Dendritic cell treated with granulocyte-macrophage colony-stimulating factor and Interleukin-4, amounts not matched to agents 40 ng/mL and 50 ng/mL, for 4 days (primary cell): Measurements from ENCODE around the gene MAG.
"Not testable (repeated sequence)": the region's sequence is repeated elsewhere in the genome, so short reads cannot be mapped to it uniquely, and the experiment has no call there.

ENCODE experiments used
- H3K27ac Mint-ChIP-seq: one replicate; pipeline ENCODE4 v1.8.0; 2022; ENCODE audit warnings: mild to moderate bottlenecking, mixed read lengths
- H3K27me3 Mint-ChIP-seq: one replicate; pipeline ENCODE4 v1.8.0; 2022; ENCODE audit warnings: mild to moderate bottlenecking, mixed read lengths
- H3K36me3 Mint-ChIP-seq: one replicate; pipeline ENCODE4 v1.8.0; 2022; ENCODE audit warnings: low read depth, mixed read lengths
- H3K4me1 Mint-ChIP-seq: one replicate; pipeline ENCODE4 v1.8.0; 2022; ENCODE audit warnings: low read depth, mixed read lengths
- H3K4me3 Mint-ChIP-seq: one replicate; pipeline ENCODE4 v1.8.0; 2022; ENCODE audit warnings: mild to moderate bottlenecking, moderate library complexity, mixed read lengths
- H3K9me3 Mint-ChIP-seq: one replicate; pipeline ENCODE4 v1.8.0; 2022; ENCODE audit warnings: mixed read lengths
- intact Hi-C: fragments of 100-400 bp; cut with micrococcal nuclease; formaldehyde crosslinking; loops from one replicate; pipeline ENCODE4 v1.15.0; 2022

MAG gene

DNA sequence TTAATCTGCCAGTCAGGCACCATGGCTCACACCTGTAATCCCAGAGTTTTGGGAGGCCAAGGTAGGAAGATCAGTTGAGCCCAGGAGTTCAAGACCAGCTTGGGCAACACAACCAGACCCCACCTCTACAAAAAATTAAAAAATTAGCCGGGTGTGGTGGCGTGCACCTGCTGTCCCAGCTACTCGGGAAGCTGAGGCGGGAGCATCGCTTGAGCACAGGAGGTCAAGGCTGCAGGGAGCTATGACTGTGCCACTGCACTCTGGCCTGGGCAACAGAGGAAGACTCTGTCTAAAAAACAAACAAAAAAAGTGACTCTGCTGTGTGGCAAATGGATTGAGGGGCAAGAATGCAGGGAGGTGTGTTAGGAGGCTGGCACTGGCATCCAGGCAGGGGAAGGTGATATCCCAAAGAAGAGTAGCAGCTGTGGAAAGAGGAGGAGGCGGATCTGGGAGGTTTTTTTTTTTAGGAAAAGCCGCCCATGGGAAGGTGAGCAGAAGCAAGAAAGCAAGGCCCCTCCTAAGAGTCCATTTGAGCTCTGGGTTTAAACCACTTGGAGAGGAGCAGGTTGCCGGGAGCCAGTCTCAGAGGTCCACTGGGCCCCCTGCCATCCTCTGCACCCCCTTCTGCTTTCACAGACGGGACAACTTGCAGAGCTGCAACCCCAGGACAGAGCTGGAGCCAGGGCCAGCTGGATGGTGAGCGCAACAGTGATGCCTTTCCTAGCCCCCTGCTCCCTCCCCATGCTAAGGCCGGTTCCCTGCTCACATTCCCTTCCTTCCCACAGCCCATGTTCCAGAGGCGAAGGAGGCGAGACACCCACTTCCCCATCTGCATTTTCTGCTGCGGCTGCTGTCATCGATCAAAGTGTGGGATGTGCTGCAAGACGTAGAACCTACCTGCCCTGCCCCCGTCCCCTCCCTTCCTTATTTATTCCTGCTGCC, 7.5 kb upstream of the MAG start:
- H3K4me3 Mint-ChIP-seq = no peak overlapping the region
- intact Hi-C loops = loop anchor here (5.0 kb wide), 2 partner anchors 33 to 63 kb away; partner anchors contain the start of gene FFAR1
- peaks cover 13% of the 10 kb centered on the region for H3K36me3 Mint-ChIP-seq
- peaks cover 28% of the 10 kb centered on the region for H3K27me3 Mint-ChIP-seq
- peak overlapping the region; percentile 7 for H3K27ac Mint-ChIP-seq
- no peaks in the 10 kb centered on the region for H3K9me3 Mint-ChIP-seq
- H3K4me1 Mint-ChIP-seq = peaks cover 66% of the 10 kb centered on the region

DNA sequence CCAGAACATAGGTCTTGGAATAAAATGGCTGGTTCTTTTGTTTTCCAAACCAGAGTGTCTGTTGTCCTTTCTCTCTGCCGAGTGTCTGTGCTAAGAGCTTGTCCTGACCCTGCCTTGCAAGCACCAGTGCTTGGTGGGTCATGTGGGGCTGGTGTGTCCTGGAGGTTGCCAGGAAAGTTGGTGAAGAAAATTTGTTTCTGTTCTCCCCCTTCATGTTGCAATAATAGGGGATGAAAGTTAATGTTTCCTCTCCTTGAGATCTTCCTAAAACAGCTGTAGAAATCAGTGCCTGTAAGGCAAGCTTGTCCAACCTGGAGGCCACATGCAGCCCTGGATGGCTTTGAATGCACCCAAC, 6.9 kb upstream of the MAG start:
- no peak overlapping the region for H3K4me3 Mint-ChIP-seq
- peaks cover 6% of the 10 kb centered on the region for H3K36me3 Mint-ChIP-seq
- peak overlapping the region; percentile 7 for H3K27ac Mint-ChIP-seq
- H3K9me3 Mint-ChIP-seq = no peaks in the 10 kb centered on the region
- H3K27me3 Mint-ChIP-seq = peaks cover 24% of the 10 kb centered on the region
- intact Hi-C loops = no loop called here
- peaks cover 59% of the 10 kb centered on the region for H3K4me1 Mint-ChIP-seq

DNA sequence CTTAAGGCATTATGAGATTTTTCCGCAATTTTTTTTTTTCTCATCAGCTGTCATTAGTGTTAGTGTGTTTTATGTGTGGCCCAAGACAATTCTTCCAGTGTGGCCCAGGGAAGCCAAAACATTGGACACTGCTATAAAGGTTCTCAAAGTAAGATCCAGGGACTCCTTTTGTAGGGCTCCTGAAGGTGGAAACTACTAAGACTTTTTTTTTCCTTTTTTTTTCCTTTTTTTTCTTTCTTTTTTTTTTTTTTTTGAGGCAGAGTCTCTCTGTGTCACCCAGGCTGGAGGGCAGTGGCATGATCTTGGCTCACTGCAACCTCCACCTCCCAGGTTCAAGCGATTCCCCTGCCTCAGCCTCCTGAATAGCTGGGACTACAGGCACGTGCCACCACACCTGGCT, 6.5 kb upstream of the MAG start:
- intact Hi-C loops, H3K27ac Mint-ChIP-seq, H3K9me3 Mint-ChIP-seq, H3K4me3 Mint-ChIP-seq, H3K36me3 Mint-ChIP-seq: not testable (repeated sequence)
- peaks cover 55% of the 10 kb centered on the region for H3K4me1 Mint-ChIP-seq
- peaks cover 25% of the 10 kb centered on the region for H3K27me3 Mint-ChIP-seq

DNA sequence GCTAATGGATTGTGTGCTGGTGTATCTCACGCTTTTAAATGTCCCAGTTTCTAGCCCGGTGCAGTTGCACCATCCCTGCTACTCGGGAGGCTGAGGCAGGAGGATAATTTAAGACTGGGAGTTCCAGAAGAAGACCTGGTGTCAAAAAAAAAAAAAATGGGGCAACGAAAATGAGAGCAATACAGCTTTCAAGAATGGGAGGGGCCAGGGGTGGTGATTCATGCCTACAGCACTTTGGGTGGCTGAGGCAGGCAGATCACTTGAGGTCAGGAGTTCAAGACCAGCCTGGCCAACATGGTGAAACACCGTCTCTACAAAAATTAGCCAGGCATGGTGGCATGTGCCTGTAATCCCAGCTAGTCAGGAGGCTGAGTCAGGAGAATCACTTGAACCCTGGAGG, 5.9 kb upstream of the MAG start:
- Mint-ChIP-seq H3K27me3 (peaks cover 28% of the 10 kb centered on the region), H3K4me1 (peaks cover 49% of the 10 kb centered on the region)
- intact Hi-C loops, H3K4me3 Mint-ChIP-seq, H3K27ac Mint-ChIP-seq, H3K9me3 Mint-ChIP-seq, H3K36me3 Mint-ChIP-seq: not testable (repeated sequence)

DNA sequence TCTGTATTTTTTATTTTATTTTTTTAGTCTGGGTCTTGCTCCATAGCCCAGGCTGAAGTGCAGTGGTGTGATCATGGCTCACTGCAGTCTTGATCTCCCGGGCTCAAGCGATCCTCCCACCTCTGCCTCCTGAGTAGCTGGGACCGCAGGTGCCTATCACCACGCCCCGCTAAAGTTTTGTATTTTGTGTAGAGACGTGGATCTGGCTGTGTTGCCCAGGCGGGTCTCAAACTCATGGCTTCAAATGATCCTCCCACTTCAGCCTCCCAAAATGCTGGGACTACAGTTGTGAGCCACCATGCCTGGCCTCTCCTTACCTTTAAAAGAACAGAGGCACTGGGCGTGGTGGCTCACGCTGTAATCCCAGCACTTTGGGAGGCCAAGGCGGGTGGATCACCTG, 4.2 kb upstream of the MAG start:
- Mint-ChIP-seq H3K36me3 (no peaks in the 10 kb centered on the region), H3K4me3 (no peak overlapping the region), H3K27me3 (peaks cover 35% of the 10 kb centered on the region), H3K4me1 (peaks cover 33% of the 10 kb centered on the region), H3K9me3 (no peaks in the 10 kb centered on the region), H3K27ac (no peak overlapping the region)
- intact Hi-C loops = no loop called here

DNA sequence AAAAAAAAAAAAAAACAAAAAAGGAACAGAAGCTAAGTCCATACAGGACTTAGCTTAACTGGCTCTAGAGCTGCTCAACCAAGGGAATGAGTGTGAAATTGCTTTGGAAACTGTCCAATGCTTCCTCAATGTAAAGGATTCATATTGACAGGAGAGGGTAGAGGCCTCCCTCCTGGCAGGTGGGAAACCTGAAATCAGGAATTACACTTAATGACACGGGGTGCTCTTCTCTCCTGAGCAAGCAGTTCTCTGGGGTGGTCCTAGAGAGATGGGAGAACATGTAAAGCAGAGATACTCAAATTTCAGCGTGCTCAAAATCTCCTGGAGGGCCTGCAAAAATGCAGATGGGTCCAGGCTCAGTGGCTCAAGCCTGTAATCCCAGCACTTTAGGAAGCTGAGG, 3.6 kb upstream of the MAG start:
- Mint-ChIP-seq H3K36me3 (no peaks in the 10 kb centered on the region), H3K27me3 (peaks cover 35% of the 10 kb centered on the region), H3K27ac (no peak overlapping the region), H3K4me1 (peaks cover 27% of the 10 kb centered on the region), H3K9me3 (no peaks in the 10 kb centered on the region), H3K4me3 (no peak overlapping the region)
- intact Hi-C loops = no loop called here

DNA sequence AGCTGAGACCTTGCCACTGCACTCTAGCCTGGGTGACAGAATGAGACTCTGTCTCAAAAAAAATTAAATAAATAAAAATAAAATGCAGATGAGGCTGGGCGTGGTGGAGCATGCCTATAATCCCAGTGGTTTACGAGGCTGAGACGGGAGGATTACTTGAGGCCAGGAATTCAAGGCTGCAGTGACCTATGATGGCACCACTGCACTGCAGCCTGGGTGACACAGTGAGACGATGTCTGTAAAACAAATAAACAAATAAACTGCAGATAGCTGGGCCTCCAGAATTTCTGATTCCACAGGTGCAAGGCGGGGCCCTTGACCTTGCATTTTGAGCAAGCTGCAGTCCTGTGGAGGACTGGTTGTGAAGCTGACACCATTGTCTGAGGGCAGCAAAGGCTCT, 3.1 kb upstream of the MAG start:
- Mint-ChIP-seq H3K27ac (no peak overlapping the region), H3K4me3 (no peak overlapping the region), H3K27me3 (peaks cover 34% of the 10 kb centered on the region), H3K4me1 (peaks cover 23% of the 10 kb centered on the region), H3K9me3 (no peaks in the 10 kb centered on the region), H3K36me3 (no peaks in the 10 kb centered on the region)
- intact Hi-C loops = no loop called here

DNA sequence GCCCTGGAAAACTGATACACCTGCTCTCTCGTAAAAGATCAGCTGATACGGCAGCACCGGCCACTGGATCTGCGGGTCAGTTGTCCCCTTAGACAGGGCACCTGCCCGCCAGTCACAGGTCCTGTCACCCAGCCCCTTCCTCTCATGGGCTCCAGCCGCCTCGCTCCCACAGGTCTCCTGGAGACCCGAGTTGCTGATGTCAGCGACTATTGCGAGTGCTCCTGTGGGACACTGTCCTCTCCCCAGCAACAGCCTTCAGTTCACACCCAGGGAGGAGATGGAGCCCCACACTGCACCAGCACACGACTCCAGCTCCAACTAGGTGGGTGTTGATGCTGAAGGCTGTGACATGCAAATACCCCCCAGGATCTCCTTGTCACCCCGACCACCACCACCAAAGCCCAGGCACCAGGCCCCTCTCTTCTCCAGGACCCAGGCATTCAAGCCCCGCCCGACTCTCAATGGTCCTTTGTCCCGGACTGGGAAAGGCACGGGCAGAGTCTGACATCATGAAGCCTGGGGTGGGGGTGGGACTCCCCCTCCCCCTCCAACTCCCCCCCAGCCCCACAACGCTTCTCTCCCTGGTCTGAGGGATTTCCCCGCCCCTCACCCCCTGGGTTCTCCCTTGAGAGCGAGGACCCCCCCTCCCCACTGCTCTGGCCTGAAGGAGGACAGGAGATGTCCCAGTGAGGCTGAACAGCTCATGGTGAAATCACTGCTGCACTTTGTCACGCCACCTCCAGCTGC, 1.4 kb upstream of the MAG start:
- Mint-ChIP-seq H3K4me3 (no peak overlapping the region), H3K27me3 (peaks cover 36% of the 10 kb centered on the region), H3K9me3 (no peaks in the 10 kb centered on the region), H3K4me1 (peaks cover 10% of the 10 kb centered on the region), H3K36me3 (no peaks in the 10 kb centered on the region), H3K27ac (no peak overlapping the region)
- intact Hi-C loops = no loop called here

DNA sequence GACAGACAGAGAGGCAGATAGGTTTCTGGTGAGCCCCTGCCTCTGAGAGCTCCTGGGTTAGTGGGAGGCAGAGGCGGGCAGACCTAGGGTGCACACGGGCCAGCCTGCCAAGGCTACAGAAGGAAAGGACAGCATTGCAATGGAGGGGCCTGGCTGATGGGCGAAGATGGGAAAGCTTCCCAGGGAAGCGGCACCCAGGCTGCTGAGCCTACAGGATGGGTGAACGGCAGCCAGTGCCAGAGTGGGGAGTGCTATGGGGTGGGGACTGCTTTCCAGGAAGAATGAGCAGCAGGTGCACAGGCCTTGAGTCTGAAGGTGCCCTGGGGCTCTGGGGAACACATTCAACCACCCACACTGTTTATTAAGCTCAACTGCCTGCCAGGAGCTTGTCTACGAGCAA, 702 bp upstream of the MAG start:
- H3K27ac Mint-ChIP-seq = no peak overlapping the region
- H3K36me3 Mint-ChIP-seq = no peaks in the 10 kb centered on the region
- no peaks in the 10 kb centered on the region for H3K9me3 Mint-ChIP-seq
- intact Hi-C loops = no loop called here
- peaks cover 10% of the 10 kb centered on the region for H3K4me1 Mint-ChIP-seq
- peaks cover 42% of the 10 kb centered on the region for H3K27me3 Mint-ChIP-seq
- H3K4me3 Mint-ChIP-seq = no peak overlapping the region

DNA sequence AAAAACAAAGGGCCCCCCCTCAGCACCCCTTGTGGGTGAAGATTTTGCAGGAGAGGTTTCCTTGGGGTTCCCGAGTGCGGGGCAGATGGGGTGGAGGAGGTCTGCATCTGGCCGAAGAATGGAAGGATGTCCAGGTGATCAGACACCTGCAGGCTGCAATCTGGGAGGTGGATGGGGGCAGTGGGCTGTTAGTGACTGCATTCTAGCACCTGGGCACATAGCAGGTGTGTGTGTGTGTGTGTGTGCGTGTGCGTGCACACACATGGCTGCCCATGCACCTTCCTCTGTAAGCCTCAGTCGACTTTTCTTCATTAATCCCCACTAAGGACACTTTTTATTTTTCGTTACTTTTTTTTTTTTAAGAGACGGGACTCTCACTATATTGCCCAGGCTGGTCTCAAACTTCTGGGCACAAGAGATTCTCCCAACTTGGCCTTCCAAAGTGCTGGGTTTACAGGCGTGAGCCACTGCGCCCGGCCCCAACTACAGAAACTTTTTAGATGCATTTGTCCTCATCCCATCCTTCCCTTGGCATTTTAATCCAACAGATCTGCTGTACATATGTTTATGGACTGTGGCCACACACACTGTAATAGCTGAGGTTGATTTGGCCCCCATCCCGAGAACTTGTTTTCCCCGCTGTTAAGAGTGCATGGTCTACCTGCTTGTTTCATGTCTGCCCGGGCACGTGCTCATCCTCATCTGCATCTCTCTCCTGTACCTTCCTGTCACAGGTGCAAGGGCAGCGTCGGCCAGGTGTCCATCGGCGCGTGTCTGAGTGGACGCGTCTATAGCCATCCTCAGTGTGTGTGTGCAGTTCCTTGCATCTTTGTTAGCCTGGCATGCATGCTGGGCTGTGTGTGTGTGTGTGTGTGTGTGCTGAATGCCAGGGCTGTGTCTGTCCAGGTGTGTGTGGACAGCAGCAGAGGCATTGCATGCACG, 731 bp downstream of the MAG start:
- Mint-ChIP-seq H3K9me3 (no peaks in the 10 kb centered on the region), H3K4me1 (peaks cover 9% of the 10 kb centered on the region), H3K36me3 (no peaks in the 10 kb centered on the region), H3K27me3 (peaks cover 42% of the 10 kb centered on the region), H3K27ac (no peak overlapping the region), H3K4me3 (no peak overlapping the region)
- intact Hi-C loops = no loop called here

DNA sequence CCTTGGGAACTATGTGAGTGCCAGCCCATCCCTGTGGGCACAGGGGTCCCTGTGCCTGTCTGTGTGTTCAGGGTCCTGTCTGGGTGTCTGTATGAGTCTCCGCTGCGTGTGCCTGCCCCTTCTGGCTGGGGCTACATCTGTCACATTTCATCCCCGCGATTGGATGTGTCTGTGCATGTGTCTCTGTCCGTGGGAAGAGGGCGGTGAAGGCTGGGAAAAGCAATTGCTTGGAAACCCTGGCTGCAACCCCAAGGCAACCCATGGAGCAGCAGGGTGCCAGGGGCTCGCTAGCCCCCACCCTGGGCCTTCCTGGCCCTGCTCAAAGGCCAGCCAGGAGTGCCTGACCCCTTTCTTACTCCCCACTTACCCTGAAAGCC, 1.4 kb downstream of the MAG start:
- H3K36me3 Mint-ChIP-seq = no peaks in the 10 kb centered on the region
- H3K27ac Mint-ChIP-seq = no peak overlapping the region
- H3K4me3 Mint-ChIP-seq = no peak overlapping the region
- intact Hi-C loops = no loop called here
- H3K27me3 Mint-ChIP-seq = peaks cover 42% of the 10 kb centered on the region
- no peaks in the 10 kb centered on the region for H3K9me3 Mint-ChIP-seq
- H3K4me1 Mint-ChIP-seq = peaks cover 9% of the 10 kb centered on the region

DNA sequence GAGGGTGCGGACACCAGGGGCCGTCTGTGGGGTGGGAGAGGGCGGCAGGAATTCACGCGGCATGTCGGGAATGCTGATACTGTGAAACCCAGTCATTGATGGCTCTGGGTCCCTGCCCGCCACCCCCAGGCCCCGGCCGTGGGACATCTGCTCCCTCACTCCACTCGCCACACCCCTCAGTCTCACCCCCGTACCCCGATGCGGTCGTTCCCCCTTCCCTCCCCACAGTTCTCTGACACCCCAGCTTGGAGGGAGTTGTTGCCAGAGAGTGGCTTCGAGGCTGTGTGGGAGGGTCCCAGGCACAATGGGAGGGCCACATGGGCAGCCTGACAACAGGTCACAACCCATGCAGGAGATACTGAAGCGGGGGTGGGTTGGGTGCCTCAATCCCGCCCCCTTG, 1.8 kb downstream of the MAG start:
- H3K27me3 Mint-ChIP-seq = peaks cover 41% of the 10 kb centered on the region
- no peaks in the 10 kb centered on the region for H3K9me3 Mint-ChIP-seq
- no peak overlapping the region for H3K4me3 Mint-ChIP-seq
- H3K4me1 Mint-ChIP-seq = peaks cover 9% of the 10 kb centered on the region
- intact Hi-C loops = no loop called here
- no peaks in the 10 kb centered on the region for H3K36me3 Mint-ChIP-seq
- H3K27ac Mint-ChIP-seq = no peak overlapping the region

DNA sequence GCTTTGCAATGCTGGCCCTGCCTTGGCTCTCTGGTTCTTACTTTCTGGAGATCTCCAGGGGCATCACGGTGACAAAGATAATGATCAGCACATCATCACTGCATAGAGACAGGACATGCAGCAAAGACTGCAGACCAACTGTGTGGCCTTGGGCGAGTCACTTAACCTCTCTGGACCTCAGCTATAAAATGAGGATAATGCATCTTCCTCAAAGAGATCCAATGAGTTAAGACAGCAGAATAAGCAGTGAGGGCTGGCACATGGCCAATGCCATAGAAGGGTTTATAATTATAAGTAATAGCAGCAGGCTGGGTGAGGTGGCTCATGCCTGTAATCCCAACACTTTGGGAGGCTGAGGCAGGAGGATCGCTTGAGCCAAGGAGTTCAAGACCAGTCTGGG, 2.4 kb downstream of the MAG start:
- no peak overlapping the region for H3K4me3 Mint-ChIP-seq
- H3K27ac Mint-ChIP-seq = no peak overlapping the region
- no peaks in the 10 kb centered on the region for H3K9me3 Mint-ChIP-seq
- intact Hi-C loops = no loop called here
- no peaks in the 10 kb centered on the region for H3K36me3 Mint-ChIP-seq
- peaks cover 38% of the 10 kb centered on the region for H3K27me3 Mint-ChIP-seq
- H3K4me1 Mint-ChIP-seq = peaks cover 9% of the 10 kb centered on the region
